Hematopoietic multipotent progenitor cell treated with erythropoietin and hydrocortisone succinate and interleukin-3 and kit ligand, for 17 days (in vitro differentiated cells): ENCODE data around the gene PPP1R12A.
A peak's percentile ranks its signal among the peaks of the same experiment; 100 is the strongest.
"Not testable (repeated sequence)": the region's sequence is repeated elsewhere in the genome, so short reads cannot be mapped to it uniquely, and the experiment has no call there.

ENCODE experiments used
- DNase-seq: peaks from one replicate; pipeline ENCODE4 v3.0.0-alpha.2; 2015; ENCODE audit warnings: low spot score

PPP1R12A gene

DNA sequence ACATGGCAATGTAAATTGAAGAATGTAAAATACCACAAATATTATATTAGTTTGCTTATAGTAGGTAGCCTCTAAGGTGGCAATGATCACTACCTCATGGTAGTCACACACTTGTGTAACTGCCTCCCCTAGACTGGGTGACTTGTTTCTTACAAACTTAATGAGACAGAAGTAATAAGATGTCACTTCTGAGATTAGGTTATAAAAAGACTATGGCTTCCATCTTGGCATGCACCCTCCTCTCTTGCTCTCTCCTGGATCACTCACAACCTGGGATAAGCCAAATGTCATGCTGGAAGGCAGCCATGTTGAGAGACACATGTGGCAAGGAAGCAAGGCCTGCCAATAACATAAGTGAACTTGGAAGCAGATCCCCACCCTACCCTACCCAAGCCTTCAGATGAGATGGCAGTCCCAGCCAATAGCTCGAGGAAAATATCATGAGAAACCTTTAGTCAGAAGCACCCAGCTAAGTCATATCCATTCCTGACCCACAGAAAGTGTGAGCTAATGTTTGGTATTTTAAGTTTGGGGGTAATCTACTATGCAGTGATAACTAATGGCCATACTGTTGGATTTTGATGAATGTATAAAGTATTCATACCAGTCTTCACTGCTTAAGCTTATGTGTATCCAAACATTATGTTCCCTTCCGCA lies 43.3 kb downstream of the PPP1R12A start:
- no peak for DNase-seq

DNA sequence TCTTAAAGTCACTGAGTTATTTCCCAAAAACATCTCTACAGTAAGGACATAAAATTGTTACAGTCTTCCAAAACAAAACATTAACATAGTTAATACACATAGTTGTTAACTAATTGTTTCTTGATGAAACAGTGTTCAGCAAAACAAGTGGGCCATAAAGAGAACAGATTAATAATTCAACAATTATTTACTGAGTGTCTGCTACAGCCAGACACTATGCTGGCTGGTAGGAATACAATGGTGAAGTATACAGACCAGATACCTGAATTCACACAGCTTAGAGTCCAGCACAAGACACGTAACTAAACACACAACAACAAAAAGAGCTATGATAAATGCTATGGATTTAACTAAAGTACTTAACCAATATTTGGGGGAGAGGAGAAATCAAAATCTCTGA lies 47.0 kb downstream of the PPP1R12A start:
- no peak for DNase-seq

DNA sequence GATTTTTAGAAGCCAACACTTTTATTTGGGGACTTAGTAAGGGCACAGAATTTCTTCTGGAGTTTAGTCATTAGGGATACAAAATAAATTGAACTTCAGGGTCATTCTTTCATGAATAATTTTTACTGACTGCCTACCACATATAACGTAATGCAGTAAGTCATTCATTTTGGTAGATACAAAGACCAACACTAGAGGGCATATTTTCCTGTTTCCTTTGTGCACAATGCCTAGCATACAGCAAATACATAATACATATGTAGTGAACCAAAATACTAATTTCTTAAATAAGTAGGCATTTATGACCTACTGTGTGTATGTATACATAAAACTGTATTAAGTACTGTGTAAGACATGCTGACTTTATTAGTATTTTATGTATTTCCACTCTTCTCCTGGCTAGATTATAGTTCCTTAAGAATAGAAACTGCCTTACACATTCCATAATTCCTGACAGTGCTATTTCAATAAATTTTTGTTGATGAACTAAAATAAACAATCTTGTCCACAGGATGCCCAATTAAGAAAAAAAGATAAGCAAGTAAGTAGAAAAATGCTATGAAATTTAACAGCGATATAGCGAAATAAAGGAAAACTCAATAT lies 47.9 kb downstream of the PPP1R12A start:
- peak; percentile 70 for DNase-seq

DNA sequence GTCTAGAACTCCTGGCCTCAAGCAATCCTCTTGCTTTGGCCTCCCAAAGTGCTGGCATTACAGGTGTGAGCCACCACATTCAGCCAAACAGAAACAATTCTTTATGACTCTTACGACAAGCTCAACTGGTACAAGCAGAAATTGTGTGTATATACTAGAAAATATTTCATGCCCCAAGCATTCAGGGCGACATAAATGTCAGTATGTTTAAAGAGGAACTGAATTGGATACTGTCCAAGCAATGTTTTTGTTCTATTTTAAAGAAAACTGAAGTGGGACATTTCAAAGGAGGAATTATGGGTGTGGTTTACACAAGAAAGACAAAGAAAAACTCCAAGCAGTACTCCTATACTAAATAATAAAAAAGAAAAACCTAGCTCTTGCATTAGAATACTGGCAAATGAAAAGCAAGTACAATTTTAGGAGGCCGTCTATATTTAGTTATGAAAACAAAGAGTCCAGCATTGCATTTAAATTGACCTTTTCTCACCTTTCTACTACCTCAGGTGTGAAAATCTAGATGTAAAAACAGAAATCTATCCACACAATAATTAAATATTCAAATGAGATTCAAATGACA lies 48.9 kb downstream of the PPP1R12A start:
- no peak for DNase-seq

DNA sequence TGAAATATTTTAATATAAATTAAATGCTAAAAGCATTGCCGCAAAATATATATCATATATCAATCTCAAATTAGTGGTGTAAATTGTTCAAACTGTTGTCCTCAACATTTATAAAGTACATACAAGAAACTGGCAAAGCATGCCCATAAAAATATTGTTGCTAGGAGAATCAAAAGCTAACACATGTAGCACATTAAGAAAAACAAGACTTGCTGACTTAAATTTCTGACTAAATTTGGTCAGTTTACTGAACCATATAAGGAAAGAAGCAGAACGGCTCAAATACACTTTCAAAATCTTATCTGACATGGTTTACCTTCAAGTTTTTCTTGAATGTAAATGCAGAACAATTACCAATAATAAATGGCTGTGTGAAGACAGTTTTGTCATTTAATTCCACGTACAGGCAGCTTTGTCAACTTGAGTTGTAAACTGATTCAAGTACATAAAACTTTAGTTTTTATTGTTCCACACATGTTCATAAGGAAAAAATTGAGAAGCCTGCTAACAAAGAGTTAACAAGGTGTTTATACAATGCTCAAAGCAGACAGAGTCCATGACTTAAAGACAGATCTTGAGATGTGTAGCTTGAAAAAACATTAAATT lies 50.4 kb downstream of the PPP1R12A start:
- DNase-seq: no peak

DNA sequence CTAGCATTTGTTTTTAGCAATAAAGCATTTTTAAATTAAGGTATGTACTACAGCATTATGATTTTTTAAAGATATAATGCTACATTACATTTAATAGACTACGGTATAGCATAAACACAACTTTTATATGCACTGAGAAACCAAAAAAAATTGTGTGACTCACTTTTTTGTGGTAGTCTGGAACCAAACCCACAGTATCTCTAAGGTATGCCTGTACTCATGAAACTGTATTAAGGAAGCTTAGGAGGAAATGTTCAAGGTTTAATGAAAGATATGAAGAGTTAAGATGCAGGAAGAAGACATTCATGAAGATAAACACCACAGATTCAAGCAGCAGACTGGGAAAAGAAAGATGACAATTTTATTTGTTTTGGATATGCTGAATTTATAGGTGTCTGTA lies 51.7 kb downstream of the PPP1R12A start:
- no peak for DNase-seq

DNA sequence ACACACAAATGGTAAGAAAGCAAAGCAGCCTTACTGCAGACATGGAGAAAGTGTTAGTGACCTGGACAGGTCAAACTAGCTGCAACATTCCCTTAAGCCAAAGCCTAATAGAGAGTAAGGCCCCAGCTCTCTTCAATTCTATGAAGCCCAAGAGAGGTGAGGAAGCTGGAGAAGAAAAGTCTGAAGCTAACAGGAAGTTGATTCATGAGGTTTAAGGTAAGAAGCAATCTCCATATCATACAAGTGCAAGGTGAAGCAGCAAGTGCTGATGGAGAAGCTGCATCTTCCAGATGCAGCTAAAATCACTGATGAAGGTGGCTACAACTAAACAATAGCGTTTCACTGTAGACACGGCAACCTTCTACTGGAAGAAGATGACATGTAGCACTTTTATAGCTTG lies 53.5 kb downstream of the PPP1R12A start:
- no peak for DNase-seq

DNA sequence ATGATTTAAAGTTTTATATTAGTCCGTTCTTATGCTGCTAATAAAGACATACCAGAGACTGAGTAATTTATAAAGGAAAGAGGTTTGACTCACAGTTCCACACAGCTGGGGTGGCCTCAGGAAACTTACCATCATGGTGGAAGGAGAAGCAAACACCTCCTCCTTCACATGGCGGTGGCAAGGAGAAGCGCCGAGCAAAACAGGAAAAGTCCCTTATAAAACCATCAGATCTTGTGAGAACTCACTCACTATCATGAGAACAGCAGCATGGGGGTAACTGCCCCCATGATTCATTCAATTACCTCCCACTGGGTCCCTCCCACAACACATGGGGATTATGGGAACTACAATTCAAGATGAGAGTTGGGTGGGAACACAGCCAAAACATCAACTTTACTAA lies 56.4 kb downstream of the PPP1R12A start:
- DNase-seq: not testable (repeated sequence)

DNA sequence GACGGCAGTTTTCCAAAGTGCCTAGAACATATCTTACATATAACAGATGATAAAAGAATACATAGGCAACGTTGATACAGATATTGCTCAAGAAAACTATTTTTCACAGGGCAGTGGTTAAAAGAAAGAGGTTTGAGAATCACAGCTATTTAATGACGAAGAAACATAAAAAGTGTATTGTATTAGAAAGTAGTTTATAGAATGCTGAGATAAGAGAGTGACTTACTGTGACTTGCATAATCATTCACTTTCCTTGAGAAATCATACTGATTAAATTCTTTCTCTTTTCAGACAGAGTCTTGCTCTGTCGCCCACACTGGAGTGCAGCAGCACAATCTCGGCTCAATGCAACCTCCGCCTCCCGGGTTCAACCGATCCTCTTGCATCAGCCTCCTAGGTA lies 57.7 kb downstream of the PPP1R12A start:
- DNase-seq: no peak

DNA sequence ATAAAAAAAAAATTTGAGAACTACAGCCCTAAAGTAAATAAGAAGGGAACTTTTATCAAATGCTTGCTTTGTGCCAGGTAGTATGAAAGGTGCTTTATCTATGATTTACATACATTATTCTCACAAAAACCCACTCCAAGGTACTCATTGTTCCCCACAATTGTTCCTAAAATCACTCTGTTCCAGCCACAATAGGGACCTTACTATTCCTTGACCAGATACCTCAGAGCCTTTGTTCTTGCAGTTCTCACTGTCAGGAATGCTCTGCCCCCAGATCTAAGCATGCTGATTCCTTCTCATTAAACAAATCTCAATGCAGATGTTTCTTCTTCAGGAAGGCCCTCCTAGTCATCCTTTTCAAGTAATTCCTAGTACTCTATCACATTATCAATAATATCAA lies 60.2 kb downstream of the PPP1R12A start:
- DNase-seq: no peak

DNA sequence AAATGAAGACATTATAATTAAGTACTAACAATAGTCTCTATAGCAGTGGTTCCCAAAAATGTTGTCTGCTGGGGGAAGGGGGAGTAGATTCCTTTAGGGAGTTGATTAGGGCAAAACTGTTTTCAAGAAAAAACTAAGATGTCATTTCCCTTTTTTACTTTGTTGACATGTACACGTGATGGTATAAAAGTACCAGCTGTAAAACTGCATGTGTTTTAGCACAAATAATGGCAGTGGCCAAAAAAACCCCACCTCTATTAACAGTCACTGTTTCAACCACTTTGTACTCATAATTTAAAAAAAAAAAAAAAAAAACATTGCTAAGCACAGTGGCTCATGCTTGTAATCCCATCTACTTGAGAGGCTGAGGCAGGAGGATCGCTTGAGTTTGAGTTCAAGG lies 61.7 kb downstream of the PPP1R12A start:
- no peak for DNase-seq

DNA sequence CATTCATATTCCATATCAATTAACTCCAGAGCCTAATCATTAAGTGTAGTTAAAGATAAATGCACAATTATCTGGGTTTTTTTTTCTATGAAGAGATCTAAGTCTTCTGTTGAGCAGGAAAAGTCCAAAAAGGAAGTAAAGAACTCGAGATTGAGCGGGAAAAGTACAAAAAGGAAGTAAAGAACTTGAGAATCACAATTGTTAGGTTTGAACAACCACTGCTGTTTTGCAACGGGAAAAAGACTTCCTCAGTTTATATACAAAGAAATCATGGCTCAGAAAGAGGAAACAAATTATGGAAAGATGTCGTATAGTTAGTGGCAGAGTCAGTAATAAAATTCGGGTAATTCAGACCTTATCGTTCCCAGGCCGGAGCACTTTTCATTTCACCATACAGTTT lies 63.3 kb downstream of the PPP1R12A start:
- DNase-seq: no peak

DNA sequence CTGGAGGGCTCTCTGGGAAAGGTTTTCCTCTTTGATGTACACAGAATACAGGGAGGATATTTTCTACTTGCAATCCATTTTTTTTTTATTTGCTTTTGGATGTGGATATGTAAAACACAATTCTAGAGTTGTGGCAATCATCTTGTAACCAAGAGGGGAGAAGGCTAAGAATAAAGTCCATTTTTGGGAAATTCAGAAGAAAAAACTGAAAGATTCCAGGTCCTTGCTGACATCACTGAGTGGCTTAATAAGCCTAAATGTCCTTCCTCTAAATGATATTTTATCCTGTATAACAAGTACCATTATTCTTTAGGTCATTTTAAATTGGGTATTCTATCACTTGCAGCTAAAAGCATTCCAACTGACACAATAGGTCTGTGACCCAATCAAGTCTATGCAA lies 64.0 kb downstream of the PPP1R12A start:
- DNase-seq: no peak

DNA sequence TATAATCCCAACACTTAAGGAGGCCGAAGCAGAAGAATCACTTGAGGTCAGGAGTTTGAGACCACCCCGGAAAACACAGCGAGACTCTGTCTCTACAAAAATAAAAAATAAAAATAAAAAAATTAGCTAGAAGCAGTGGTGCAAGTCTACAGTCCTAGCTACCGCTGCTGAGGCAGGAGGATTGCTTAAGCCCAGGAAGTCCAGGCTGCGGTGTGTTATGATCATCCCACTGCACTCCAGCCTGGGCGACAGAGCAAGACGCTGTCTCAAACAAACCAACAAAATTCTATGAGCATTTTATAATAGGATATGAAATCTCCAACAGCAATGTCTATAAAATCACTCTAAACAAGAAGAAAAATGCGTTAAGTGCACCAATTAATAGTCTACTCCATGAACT lies 75.3 kb downstream of the PPP1R12A start:
- no peak for DNase-seq

DNA sequence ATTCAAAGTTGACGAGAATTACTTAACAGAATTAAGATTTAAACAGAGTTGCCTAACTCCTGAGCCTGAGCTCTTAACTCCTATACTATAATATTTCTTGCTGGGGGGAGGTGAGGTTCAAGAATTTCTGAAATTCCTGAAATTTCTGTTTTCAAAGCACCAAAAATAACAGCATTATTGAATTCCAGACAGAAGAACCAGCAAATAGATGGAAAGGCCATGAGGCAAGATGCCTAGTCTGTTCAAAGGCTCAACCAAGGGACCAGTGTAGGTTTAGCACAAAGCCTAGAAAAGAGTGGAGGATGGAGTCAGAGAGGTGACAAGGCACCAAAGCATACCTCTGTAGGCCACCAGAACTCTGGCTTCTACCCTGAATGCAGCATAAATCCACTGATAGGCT lies 76.4 kb downstream of the PPP1R12A start:
- no peak for DNase-seq

DNA sequence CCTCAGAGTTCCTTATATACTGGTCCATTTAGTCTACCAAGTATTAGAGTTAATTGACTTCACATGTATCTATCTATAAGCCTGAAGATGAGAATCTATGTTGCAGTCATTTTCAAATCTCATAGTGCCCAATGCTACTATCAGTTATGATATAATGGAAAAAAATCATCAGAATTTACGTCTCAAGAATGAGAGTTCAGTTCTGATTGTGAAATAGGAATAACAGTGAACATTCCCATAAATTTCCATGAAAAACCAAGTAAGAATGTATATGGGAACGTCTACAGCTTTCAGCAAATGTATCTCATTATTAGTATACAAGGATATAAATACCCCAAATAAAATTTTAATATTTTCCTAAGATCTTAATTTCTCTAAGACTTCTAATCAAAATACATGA lies 77.2 kb downstream of the PPP1R12A start:
- DNase-seq: no peak

DNA sequence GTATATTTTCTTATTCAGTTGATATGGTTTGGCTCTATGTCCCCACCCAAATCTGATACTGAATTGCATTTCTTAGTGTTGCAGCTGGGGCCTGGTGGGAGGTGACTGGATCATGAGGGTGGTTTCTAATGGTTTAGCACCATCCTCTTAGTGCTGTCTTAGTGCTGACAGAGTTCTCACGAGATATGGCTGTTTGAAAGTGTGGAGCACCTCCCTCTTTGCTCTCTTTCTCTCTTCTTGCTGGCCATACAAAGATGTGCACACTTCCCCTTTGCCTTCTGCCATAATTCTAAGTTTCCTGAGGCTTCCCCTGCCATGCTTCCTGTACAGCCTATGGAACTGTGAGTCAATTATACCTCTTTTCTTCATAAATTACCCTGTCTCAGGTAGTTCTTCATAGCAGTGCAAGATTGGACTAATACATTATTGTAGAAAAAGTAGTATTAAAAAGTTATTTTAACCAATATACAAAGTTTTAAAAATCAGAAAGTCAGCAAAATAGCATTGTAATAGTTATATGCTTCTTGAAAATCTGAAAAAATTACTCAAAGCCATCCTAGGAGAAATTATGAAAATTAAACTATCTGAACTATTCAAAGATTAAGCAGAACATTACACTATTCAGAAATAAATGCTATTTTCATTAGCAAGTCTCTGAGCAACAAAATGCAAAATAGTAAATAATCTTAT lies 84.1 kb downstream of the PPP1R12A start:
- DNase-seq: no peak

DNA sequence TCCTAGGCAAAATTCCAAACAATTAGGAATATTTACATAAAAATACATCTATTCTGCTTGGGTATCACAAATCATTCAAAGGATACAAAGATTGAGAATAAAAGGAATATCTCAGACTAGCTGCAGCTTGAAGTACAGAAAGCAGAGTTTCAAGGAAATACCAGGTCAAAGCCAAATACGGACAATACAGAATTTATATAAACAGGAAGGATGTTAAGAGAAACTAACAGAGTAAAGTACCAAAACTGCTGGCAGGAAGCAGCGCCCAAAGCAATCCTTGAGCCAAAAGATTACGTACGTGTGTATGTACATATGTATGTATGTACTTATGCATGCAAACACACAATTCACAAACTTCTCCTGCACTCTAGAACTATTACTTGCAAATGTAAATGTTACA lies 86.6 kb downstream of the PPP1R12A start:
- DNase-seq: no peak

DNA sequence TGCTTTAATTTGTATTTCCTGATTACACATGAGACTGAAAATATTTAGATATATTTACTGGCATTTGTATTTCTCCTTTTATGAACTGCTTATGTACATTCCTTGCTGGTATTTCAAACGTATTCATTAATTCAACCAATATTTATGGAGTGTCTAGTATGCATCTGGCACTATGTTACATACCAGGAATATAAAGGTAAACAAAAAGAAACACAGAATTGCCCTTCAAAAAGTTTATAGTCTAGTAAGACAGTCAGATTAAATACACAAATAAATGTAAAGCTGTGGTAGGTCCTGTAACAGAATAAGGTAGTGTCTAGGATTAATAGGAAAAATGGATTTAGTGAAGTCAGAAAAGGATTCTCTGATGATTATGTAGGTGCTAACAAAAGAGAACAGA lies 87.5 kb downstream of the PPP1R12A start:
- DNase-seq: no peak

DNA sequence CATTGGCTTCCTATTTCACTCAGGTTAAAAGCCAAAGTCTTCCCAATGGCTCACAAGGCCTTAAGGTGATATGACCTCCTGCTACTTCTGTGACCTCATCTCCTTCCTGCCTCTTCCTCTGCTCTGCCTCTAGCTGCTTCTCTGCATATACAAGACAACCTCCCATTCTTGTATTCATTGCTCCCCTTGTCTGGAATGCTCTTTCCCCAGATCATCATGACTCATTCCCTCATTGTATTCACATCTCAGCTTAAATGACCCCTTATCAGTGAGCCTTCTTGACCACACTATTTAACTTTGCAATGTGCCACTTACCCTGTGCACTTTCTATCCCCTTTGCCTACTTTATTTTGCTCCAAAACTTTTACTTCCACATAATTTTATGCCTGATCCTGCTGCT lies 90.2 kb downstream of the PPP1R12A start:
- no peak for DNase-seq

DNA sequence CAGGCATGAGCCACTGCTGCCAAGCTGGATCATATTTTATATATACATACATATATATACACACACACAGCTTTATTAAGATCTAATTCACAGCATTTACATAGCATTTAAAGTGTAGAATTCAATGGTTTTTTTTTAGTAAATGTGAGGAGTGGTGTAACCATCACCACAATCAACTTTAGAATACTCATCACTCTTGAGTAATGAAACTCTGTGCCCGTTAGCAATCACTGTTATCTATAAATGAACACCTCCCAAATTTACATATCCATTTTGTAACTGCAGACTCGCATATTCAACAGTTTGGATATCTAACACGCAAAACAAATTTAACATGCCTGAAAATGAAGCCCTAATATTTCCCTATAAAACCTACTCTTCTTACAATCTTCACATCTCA lies 90.9 kb downstream of the PPP1R12A start:
- DNase-seq: no peak

DNA sequence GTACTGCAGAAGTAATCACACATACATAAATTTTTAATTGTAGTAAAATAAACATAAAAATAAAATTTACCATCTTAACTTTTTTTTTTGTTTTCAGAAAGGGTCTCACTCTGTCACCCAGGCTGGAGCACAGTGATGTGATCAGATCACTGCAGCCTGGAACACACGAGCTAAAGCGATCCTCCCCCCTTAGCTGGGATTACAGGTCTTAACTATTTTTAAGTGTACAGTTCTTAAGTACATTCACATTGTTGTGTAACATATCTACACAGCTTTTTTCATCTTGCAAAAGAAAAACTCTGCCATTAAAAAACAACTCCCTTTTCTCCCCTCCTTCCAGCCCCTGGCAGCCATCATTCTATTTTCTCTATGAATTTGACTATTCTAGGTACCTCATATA lies 92.3 kb downstream of the PPP1R12A start:
- DNase-seq: no peak

DNA sequence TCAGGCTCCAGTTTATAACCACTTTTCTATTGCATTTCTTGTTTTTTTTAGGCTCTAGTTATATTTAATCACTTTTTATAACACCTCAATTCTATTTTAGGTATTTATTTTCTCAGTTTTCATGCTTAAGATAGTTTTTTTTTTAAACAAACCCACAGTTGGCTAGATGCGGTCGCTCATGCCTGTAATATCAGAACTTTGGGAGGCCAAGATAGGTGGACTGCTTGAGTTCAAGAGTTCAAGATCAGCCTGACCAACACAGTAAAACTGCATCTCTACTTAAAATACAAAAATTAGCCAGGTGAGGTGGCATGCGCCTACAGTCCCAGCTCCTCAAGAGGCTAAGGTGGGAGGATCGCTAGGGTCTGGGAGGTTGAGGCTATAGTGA lies 93.0 kb downstream of the PPP1R12A start:
- DNase-seq: no peak
